NCI-H146 treated with DMSO at 0.1 percent for 48 hours (cell line): ENCODE results near the gene ENTREP3.
"Not testable (repeated sequence)": the region's sequence is repeated elsewhere in the genome, so short reads cannot be mapped to it uniquely, and the experiment has no call there.

Source experiments
- DNase-seq: peaks from one replicate; lab custom pipeline; 2025; ENCODE audit not compliant: unreplicated experiment; lab: John Stamatoyannopoulos, UW

Gene ENTREP3

GRCh38 chr1:155226188-155226909 is 28.9 kb downstream of the ENTREP3 start:
- peak; percentile 57 for DNase-seq

- not testable (repeated sequence) for DNase-seq
These were observed 29.9 kb downstream of the ENTREP3 start for GRCh38 chr1:155225404-155225759.

- no peak for DNase-seq
These were observed 32.2 kb downstream of the ENTREP3 start for GRCh38 chr1:155223047-155223446.

- DNase-seq, result not testable (repeated sequence)
These were observed 34.9 kb downstream of the ENTREP3 start for GRCh38 chr1:155220211-155220965.

- DNase-seq, result no peak
These were observed 35.7 kb downstream of the ENTREP3 start for GRCh38 chr1:155219592-155220031.

- peak; percentile 35 for DNase-seq
These were observed 36.3 kb downstream of the ENTREP3 start for GRCh38 chr1:155218854-155219591.

GRCh38 chr1:155214702-155215101 is 40.6 kb downstream of the ENTREP3 start:
- not testable (repeated sequence) for DNase-seq

- DNase-seq, result not testable (repeated sequence)
These were observed 43.2 kb downstream of the ENTREP3 start for GRCh38 chr1:155212051-155212440.

GRCh38 chr1:155211381-155212050 is 43.8 kb downstream of the ENTREP3 start:
- not testable (repeated sequence) for DNase-seq

GRCh38 chr1:155210314-155211104 is 44.8 kb downstream of the ENTREP3 start:
- DNase-seq, result no peak

GRCh38 chr1:155209312-155209721 is 46.0 kb downstream of the ENTREP3 start:
- DNase-seq, result no peak

- DNase-seq, result peak; percentile 67
These were observed 46.6 kb downstream of the ENTREP3 start, which contains the start of gene MTX1 for GRCh38 chr1:155208541-155209311. MTX1 (plus strand) TSS chr1:155208695; CDS start chr1:155208805, 110 bp downstream.

GRCh38 chr1:155207806-155208540 is 47.3 kb downstream of the ENTREP3 start, which contains the start of gene THBS3:
THBS3 (minus strand) TSS chr1:155207897; CDS start chr1:155207876, 21 bp downstream.
- peak; percentile 38 for DNase-seq

- DNase-seq, result peak; percentile 68
These were observed 48.1 kb downstream of the ENTREP3 start for GRCh38 chr1:155206891-155207805.

GRCh38 chr1:155205969-155206593 is 49.2 kb downstream of the ENTREP3 start:
- DNase-seq, result no peak

- DNase-seq, result no peak
These were observed 50.2 kb downstream of the ENTREP3 start for GRCh38 chr1:155205035-155205434.
